Stimulated activated CD4-positive, alpha-beta T cell treated with anti-CD3 and anti-CD28 coated beads, Interleukin-4, amount 100 ng/mL, for 48 hours (primary cell): ENCODE measurements around the gene CEP85.
"Not testable (repeated sequence)": the region's sequence is repeated elsewhere in the genome, so short reads cannot be mapped to it uniquely, and the experiment has no call there.

ENCODE experiments used
- DNase-seq, 2 donors: peaks; one replicate each; pipeline ENCODE4 v3.0.0-alpha.2; 2020; ENCODE audit warnings: low read depth in 2 of 2

CEP85 gene

GRCh38 chr1:26225033-26225831, 8.8 kb upstream of the CEP85 start:
- DNase-seq = peak in 1 of 2 donors; percentile 51

- DNase-seq = not testable (repeated sequence)
These were observed 3.3 kb upstream of the CEP85 start for GRCh38 chr1:26230682-26231081.

GRCh38 chr1:26234644-26235370, 807 bp downstream of the CEP85 start:
- DNase-seq = no peak

- no peak for DNase-seq
These were observed 3.4 kb downstream of the CEP85 start for GRCh38 chr1:26237230-26237966.

- no peak for DNase-seq
These were observed 5.9 kb downstream of the CEP85 start for GRCh38 chr1:26239936-26240335.

- no peak for DNase-seq
These were observed 18.7 kb downstream of the CEP85 start for GRCh38 chr1:26252718-26253117.

- no peak for DNase-seq
These were observed 20.4 kb downstream of the CEP85 start for GRCh38 chr1:26254404-26254803.

GRCh38 chr1:26257222-26257621, 23.2 kb downstream of the CEP85 start:
- no peak for DNase-seq

- DNase-seq = no peak
These were observed 25.0 kb downstream of the CEP85 start for GRCh38 chr1:26259005-26259404.

- no peak for DNase-seq
These were observed 25.6 kb downstream of the CEP85 start for GRCh38 chr1:26259578-26259977.

- no peak for DNase-seq
These were observed 29.2 kb downstream of the CEP85 start for GRCh38 chr1:26263212-26263611.

GRCh38 chr1:26265405-26265804, 31.4 kb downstream of the CEP85 start:
- no peak for DNase-seq

GRCh38 chr1:26268290-26269197, 34.5 kb downstream of the CEP85 start:
- DNase-seq = no peak

- DNase-seq = no peak
These were observed 35.2 kb downstream of the CEP85 start for GRCh38 chr1:26269198-26269550.

GRCh38 chr1:26274801-26275425, 40.9 kb downstream of the CEP85 start:
- DNase-seq = no peak

- DNase-seq = peak; percentile 72 to 73
These were observed 41.8 kb downstream of the CEP85 start for GRCh38 chr1:26275580-26276431.

- DNase-seq = no peak
These were observed 42.4 kb downstream of the CEP85 start for GRCh38 chr1:26276432-26276838.

- DNase-seq = no peak
These were observed 43.3 kb downstream of the CEP85 start for GRCh38 chr1:26277261-26277661.

GRCh38 chr1:26277719-26278118, 43.7 kb downstream of the CEP85 start:
- no peak for DNase-seq

- no peak for DNase-seq
These were observed 44.3 kb downstream of the CEP85 start for GRCh38 chr1:26278303-26278702.
